ENCODE measurements around the gene ARID4A. TPM values are rescaled to one million over a fixed set of nuclear protein-coding genes. Genes with fewer than 3 reads are reported as not detected.
"Not testable (repeated sequence)": the region's sequence is repeated elsewhere in the genome, so short reads cannot be mapped to it uniquely, and the experiment has no call there.

ARID4A gene
- total and polyA plus RNA-seq, 2 donors (not counting 3 experiments of a cell fraction or from before 2014, with no cell fraction given) = 3.7 to 20.0 TPM

- no peaks in the 10 kb centered on the region for H3K79me2 ChIP-seq (ENCODE audit: control insufficient read depth, insufficient read depth, low read length)
- H3K9ac ChIP-seq (replicated peaks; ENCODE audit: extremely low read depth, insufficient read depth, low read length) = no peak overlapping the region
- ChIA-PET CTCF (no interaction called here), POLR2A (no interaction called here)
- no peaks in the 10 kb centered on the region for H3K27me3 ChIP-seq (ENCODE audit: control insufficient read depth in 2 of 2, insufficient read depth in 2 of 2, low read length in 2 of 2)
- no peaks in the 10 kb centered on the region for H3K9me3 ChIP-seq (replicated peaks; ENCODE audit: control insufficient read depth, insufficient read depth, low read length)
- H3K4me2 ChIP-seq (ENCODE audit: insufficient read depth, low read length) = no peak overlapping the region
- TF ChIP-seq, protein P1, sequence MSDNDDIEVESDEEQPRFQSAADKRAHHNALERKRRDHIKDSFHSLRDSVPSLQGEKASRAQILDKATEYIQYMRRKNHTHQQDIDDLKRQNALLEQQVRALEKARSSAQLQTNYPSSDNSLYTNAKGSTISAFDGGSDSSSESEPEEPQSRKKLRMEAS (IDR thresholded peaks at IDR 0.05; ENCODE audit: insufficient read depth, insufficient read length) = no peak
- TF ChIP-seq JUN (IDR thresholded peaks at IDR 0.05; ENCODE audit: borderline replicate concordance, insufficient read depth, insufficient read length, low read depth) (no peak), POLR2AphosphoS5 (IDR thresholded peaks at IDR 0.05; ENCODE audit: insufficient read depth, low read depth, low read length) (no peak), CTCF (IDR thresholded peaks at IDR 0.05; ENCODE audit: extremely low read depth in 1 of 2, insufficient read depth in 1 of 2, low read depth in 1 of 2, low read length in 2 of 2) (no peak), MYC (IDR thresholded peaks at IDR 0.05; ENCODE audit: low read depth, low read length) (no peak), GATA2 (IDR thresholded peaks at IDR 0.05; ENCODE audit: insufficient read depth, insufficient read length, low read depth, low read length) (no peak), POLR2A (IDR thresholded peaks at IDR 0.05; ENCODE audit: low read depth, low read length) (no peak), EZH2 (IDR thresholded peaks at IDR 0.05; ENCODE audit: borderline replicate concordance, low read depth, low read length, severe bottlenecking) (no peak), FOS (IDR thresholded peaks at IDR 0.05; ENCODE audit: borderline replicate concordance, insufficient read depth, low read length) (no peak)
- H2AFZ ChIP-seq (ENCODE audit: low read depth, low read length) = no peak overlapping the region
- H3K4me1 ChIP-seq (ENCODE audit: control insufficient read depth, extremely low read depth, insufficient read depth, low read length) = peaks cover 10% of the 10 kb centered on the region
- DNase-seq (ENCODE audit: low read depth, low spot score) (no peak), FAIRE-seq (no peak)
- no TSS peak for BruUV-seq (replicated peaks)
- no peak overlapping the region for H3K27ac ChIP-seq (ENCODE audit: insufficient read depth, low read depth, low read length)
- no peaks in the 10 kb centered on the region for H4K20me1 ChIP-seq (replicated peaks; ENCODE audit: control insufficient read depth, extremely low read depth, insufficient read depth, low read length)
- intact Hi-C loops (cut with micrococcal nuclease) = no loop called here
- dilution Hi-C loops (cut with MboI; ENCODE audit: extremely low pct_ligation_motif_present, low sequenced_read_pairs) = no loop called here
- no peak overlapping the region for H3K4me3 ChIP-seq (replicated peaks in 1 of 3; ENCODE audit: insufficient read depth in 1 of 3, low read depth in 1 of 3, low read length in 3 of 3)
- peaks cover 7% of the 10 kb centered on the region in 2 experiments for H3K36me3 ChIP-seq (ENCODE audit: control insufficient read depth in 2 of 2, extremely low read depth in 1 of 2, insufficient read depth in 2 of 2, low read length in 2 of 2)
- H3K9me1 ChIP-seq (replicated peaks; ENCODE audit: control insufficient read depth, extremely low read depth, insufficient read depth, low read length) = no peaks in the 10 kb centered on the region
These were observed 57.9 kb downstream of the ARID4A start for GRCh38 chr14:58356268-58356667.

DNA sequence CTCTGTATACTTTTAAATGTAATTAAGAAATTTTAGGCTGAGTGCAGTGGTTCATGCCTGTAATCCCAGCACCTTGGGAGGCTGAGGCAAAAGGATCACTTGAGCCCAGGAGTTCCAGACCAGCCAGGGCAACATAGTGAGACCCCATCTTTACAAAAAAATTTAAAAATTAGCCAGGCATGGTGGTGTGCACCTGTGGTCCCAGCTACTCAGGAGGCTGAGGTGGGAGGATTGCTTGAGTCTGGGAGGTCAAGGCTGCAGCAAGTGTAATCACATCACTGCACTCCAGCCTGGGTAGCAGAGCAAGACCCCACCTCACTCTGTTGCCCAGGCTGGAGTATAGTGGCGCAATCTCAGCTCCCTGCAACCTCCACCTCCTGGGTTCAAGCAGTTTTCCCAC, 63.9 kb downstream of the ARID4A start:
- H3K9me1 ChIP-seq (replicated peaks; ENCODE audit: control insufficient read depth, extremely low read depth, insufficient read depth, low read length); dilution Hi-C loops (cut with MboI; ENCODE audit: extremely low pct_ligation_motif_present, low sequenced_read_pairs); H3K4me2 ChIP-seq (ENCODE audit: insufficient read depth, low read length); H3K4me3 ChIP-seq (replicated peaks in 1 of 3; ENCODE audit: insufficient read depth in 1 of 3, low read depth in 1 of 3, low read length in 3 of 3); H3K27ac ChIP-seq (ENCODE audit: insufficient read depth, low read depth, low read length); H3K9me3 ChIP-seq (replicated peaks; ENCODE audit: control insufficient read depth, insufficient read depth, low read length); H3K27me3 ChIP-seq (ENCODE audit: control insufficient read depth in 2 of 2, insufficient read depth in 2 of 2, low read length in 2 of 2); FAIRE-seq; H3K79me2 ChIP-seq (ENCODE audit: control insufficient read depth, insufficient read depth, low read length); DNase-seq (ENCODE audit: low read depth, low spot score); H4K20me1 ChIP-seq (replicated peaks; ENCODE audit: control insufficient read depth, extremely low read depth, insufficient read depth, low read length); H2AFZ ChIP-seq (ENCODE audit: low read depth, low read length); intact Hi-C loops (cut with micrococcal nuclease); POLR2A ChIA-PET; H3K4me1 ChIP-seq (ENCODE audit: control insufficient read depth, extremely low read depth, insufficient read depth, low read length); H3K9ac ChIP-seq (replicated peaks; ENCODE audit: extremely low read depth, insufficient read depth, low read length); BruUV-seq (replicated peaks): not testable (repeated sequence)
- H3K36me3 ChIP-seq (ENCODE audit: control insufficient read depth in 2 of 2, extremely low read depth in 1 of 2, insufficient read depth in 2 of 2, low read length in 2 of 2) = peaks cover 8 to 14% of the 10 kb centered on the region in 2 experiments
- CTCF ChIA-PET = interaction anchor here (1.4 kb wide), 1 partner anchor 64 kb away, joined by 5 read pairs; the partner anchor contains the start of gene ARID4A

Data from endothelial cell of umbilical vein (primary cell).